H1 (cell line): ENCODE results near the gene LRTM2. TPM values are rescaled to one million over a fixed set of nuclear protein-coding genes. Genes with fewer than 3 reads are reported as not detected.

ENCODE experiments used
- CTCF ChIA-PET: fragments of 300-600 bp; sonication (Branson Sonifier 250); formaldehyde crosslinking; loops from one replicate; lab custom pipeline; 2021; ENCODE audit not compliant: partially characterized antibody; lab: Charles Lee
- POLR2A ChIA-PET: fragments of 300-600 bp; sonication (Branson Sonifier 250); formaldehyde crosslinking; loops from one replicate; lab custom pipeline; 2021; ENCODE audit warnings: inconsistent platforms; ENCODE audit not compliant: partially characterized antibody; lab: Charles Lee
- DNase-seq, 2 experiments: peaks; one replicate each; pipeline versions ENCODE4 v3.0.0 to v3.0.0-alpha.2; 2010 to 2022; ENCODE audit warnings: low spot score in 2 of 2, low read depth in 1 of 2, mixed read lengths in 1 of 2
- FAIRE-seq: peaks from 2 replicates; lab custom pipeline; 2011; peaks lifted over from hg19 to GRCh38; lab: Jason Lieb, UNC
- H2AFZ ChIP-seq: 2 replicates; pipeline ENCODE4 v1.8.1; 2012; ENCODE audit warnings: low read length, inconsistent platforms
- H2AK5ac ChIP-seq: 2 replicates; pipeline ENCODE4 v1.6.1; 2013; ENCODE audit warnings: low read depth, low read length
- H2BK120ac ChIP-seq: replicated peaks from 2 replicates; pipeline ENCODE3; 2013; ENCODE audit warnings: low read depth, low read length, inconsistent platforms
- H2BK12ac ChIP-seq: 2 replicates; pipeline ENCODE4 v1.6.1; 2013; ENCODE audit warnings: low read depth, low read length
- H2BK15ac ChIP-seq: 2 replicates; pipeline ENCODE4 v1.6.1; 2013; ENCODE audit warnings: low read length
- H2BK20ac ChIP-seq: 2 replicates; pipeline ENCODE4 v1.6.1; 2013; ENCODE audit warnings: low read length
- H2BK5ac ChIP-seq: 2 replicates; pipeline ENCODE4 v1.6.1; 2013; ENCODE audit warnings: low read depth, low read length
- H3K14ac ChIP-seq: 2 replicates; pipeline ENCODE4 v1.6.1; 2013; ENCODE audit warnings: inconsistent platforms; ENCODE audit not compliant: insufficient read length
- H3K18ac ChIP-seq: 2 replicates; pipeline ENCODE4 v1.6.1; 2013; ENCODE audit warnings: low read length; ENCODE audit errors: extremely low read depth
- H3K23ac ChIP-seq: 2 replicates; pipeline ENCODE4 v1.6.1; 2013; ENCODE audit warnings: inconsistent platforms; ENCODE audit not compliant: insufficient read length
- H3K23me2 ChIP-seq: 2 replicates; pipeline ENCODE4 v1.6.1; 2013; ENCODE audit warnings: low read depth, low read length
- H3K27ac ChIP-seq: 2 replicates; pipeline ENCODE4 v1.6.1; 2011; ENCODE audit warnings: low read depth, low read length, inconsistent platforms
- H3K27me3 ChIP-seq, 4 experiments: replicated peaks in 1 of 4; 1 replicate in 1 of 4; 2 replicates in 3 of 4; pipeline versions ENCODE4 v1.6.1 to v1.8.1; 2011 to 2013; ENCODE audit warnings: low read length in 3 of 4, mild to moderate bottlenecking in 3 of 4, inconsistent platforms in 2 of 4, mixed read lengths in 2 of 4, moderate library complexity in 1 of 4; ENCODE audit not compliant: control insufficient read depth in 3 of 4, insufficient read depth in 3 of 4; ENCODE audit errors: extremely low read depth in 1 of 4
- H3K36me3 ChIP-seq, 4 experiments: 2 replicates each; pipeline versions ENCODE4 v1.6.1 to v1.8.1; 2011 to 2013; ENCODE audit warnings: mild to moderate bottlenecking in 4 of 4, low read length in 3 of 4, moderate library complexity in 2 of 4, control low read depth in 1 of 4, inconsistent platforms in 1 of 4; ENCODE audit not compliant: insufficient read depth in 4 of 4, control insufficient read depth in 2 of 4
- H3K4ac ChIP-seq: replicated peaks from 2 replicates; pipeline ENCODE3; 2013; ENCODE audit warnings: low read length, low read depth, mixed read lengths, inconsistent platforms; ENCODE audit not compliant: insufficient read length
- H3K4me1 ChIP-seq, 4 experiments: replicated peaks in 1 of 4; 1 replicate in 1 of 4; 2 replicates in 3 of 4; pipeline versions ENCODE4 v1.6.1 to v1.8.1; 2011 to 2013; ENCODE audit warnings: low read length in 3 of 4, inconsistent platforms in 2 of 4, mixed read lengths in 1 of 4; ENCODE audit not compliant: insufficient read depth in 4 of 4, control insufficient read depth in 3 of 4
- H3K4me2 ChIP-seq, 2 experiments: 2 replicates each; pipeline versions ENCODE4 v1.6.1 to v1.8.1; 2011 to 2013; ENCODE audit warnings: low read depth in 2 of 2, low read length in 2 of 2, control low read depth in 1 of 2, inconsistent platforms in 1 of 2, mild to moderate bottlenecking in 1 of 2; ENCODE audit not compliant: insufficient read depth in 1 of 2
- H3K4me3 ChIP-seq, 4 experiments: fragments of 200-600, 300-600 bp in 1 of 4; sonication (generic), shearing (Covaris generic), sonication (Bioruptor Twin) in 1 of 4; 2 replicates each; pipeline versions ENCODE4 v1.5.1 to v1.8.1; 2011 to 2016; ENCODE audit warnings: low read length in 4 of 4, low read depth in 3 of 4, control low read depth in 2 of 4, inconsistent platforms in 2 of 4, mild to moderate bottlenecking in 2 of 4, mixed read lengths in 1 of 4, moderate library complexity in 1 of 4; ENCODE audit not compliant: insufficient read depth in 2 of 4; ENCODE audit errors: extremely low read depth in 1 of 4
- H3K56ac ChIP-seq: replicated peaks from 2 replicates; pipeline ENCODE3; 2013; ENCODE audit warnings: low read depth, mild to moderate bottlenecking, mixed read lengths, low read length, inconsistent platforms; ENCODE audit not compliant: insufficient read length
- H3K79me1 ChIP-seq: 2 replicates; pipeline ENCODE4 v1.6.1; 2013; ENCODE audit warnings: low read depth, low read length, control low read depth
- H3K79me2 ChIP-seq, 2 experiments: 2 replicates each; pipeline versions ENCODE4 v1.6.1 to v1.8.1; 2012 to 2013; ENCODE audit warnings: low read length in 2 of 2, mild to moderate bottlenecking in 2 of 2, inconsistent platforms in 1 of 2; ENCODE audit not compliant: insufficient read depth in 2 of 2, control insufficient read depth in 1 of 2
- H3K9ac ChIP-seq, 4 experiments: replicated peaks in 1 of 4; 1 replicate in 1 of 4; 2 replicates in 3 of 4; pipeline versions ENCODE4 v1.6.1 to v1.8.1; 2011 to 2013; ENCODE audit warnings: low read depth in 3 of 4, low read length in 3 of 4, control low read depth in 2 of 4, mild to moderate bottlenecking in 2 of 4, moderate library complexity in 2 of 4, inconsistent platforms in 1 of 4; ENCODE audit errors: extremely low read depth in 1 of 4
- H3K9me3 ChIP-seq, 2 experiments: 2 replicates each; pipeline versions ENCODE4 v1.6.1 to v1.8.1; 2012 to 2013; ENCODE audit warnings: mild to moderate bottlenecking in 2 of 2, moderate library complexity in 2 of 2, control low read depth in 1 of 2, inconsistent platforms in 1 of 2, low read depth in 1 of 2, low read length in 1 of 2, mixed read lengths in 1 of 2; ENCODE audit not compliant: insufficient read depth in 2 of 2
- H4K20me1 ChIP-seq, 2 experiments: replicated peaks in 1 of 2; 2 replicates each; pipeline versions ENCODE3 to v1.8.1; 2011 to 2013; ENCODE audit warnings: inconsistent platforms in 2 of 2, low read length in 2 of 2, mild to moderate bottlenecking in 1 of 2; ENCODE audit not compliant: insufficient read depth in 2 of 2, control insufficient read depth in 1 of 2
- H4K5ac ChIP-seq: 2 replicates; pipeline ENCODE4 v1.6.1; 2013; ENCODE audit warnings: low read length, low read depth, mixed read lengths, inconsistent platforms; ENCODE audit not compliant: insufficient read length
- H4K8ac ChIP-seq: 2 replicates; pipeline ENCODE4 v1.8.0; 2013; ENCODE audit warnings: mild to moderate bottlenecking, moderate library complexity, low read length, inconsistent platforms; ENCODE audit not compliant: insufficient read depth; ENCODE audit errors: extremely low read depth
- H4K91ac ChIP-seq: replicated peaks from 2 replicates; pipeline ENCODE3; 2013; ENCODE audit warnings: low read length, mixed read lengths, inconsistent platforms; ENCODE audit not compliant: insufficient read length
- E2F6 ChIP-seq: IDR thresholded peaks from 2 replicates; pipeline ENCODE4 v1.6.1; 2012; ENCODE audit warnings: inconsistent platforms
- EGR1 ChIP-seq: IDR thresholded peaks from 2 replicates; pipeline ENCODE4 v1.6.1; 2011; ENCODE audit warnings: low read depth, low read length, borderline replicate concordance
- JUN ChIP-seq: IDR thresholded peaks from 2 replicates; pipeline ENCODE4 v1.6.1; 2011; ENCODE audit warnings: low read depth, mild to moderate bottlenecking, improper control_type of control experiment, low read length
- JUND ChIP-seq: IDR thresholded peaks from 2 replicates; pipeline ENCODE4 v1.6.1; 2011; ENCODE audit warnings: mild to moderate bottlenecking, improper control_type of control experiment, low read length
- KDM4A ChIP-seq: IDR thresholded peaks from one replicate; pipeline ENCODE4 v1.7.1; 2012; ENCODE audit warnings: low read depth, mild to moderate bottlenecking, moderate library complexity, low read length, inconsistent platforms; ENCODE audit not compliant: severe bottlenecking
- PHF8 ChIP-seq: fragments of 200-600 bp; sonication (generic); conservative IDR thresholded peaks from 2 replicates; pipeline ENCODE4 v1.7.1; 2012; ENCODE audit warnings: low read depth, mild to moderate bottlenecking, inconsistent platforms, low read length, moderate library complexity
- RXRA ChIP-seq: IDR thresholded peaks from 2 replicates; pipeline ENCODE4 v1.6.1; 2011; ENCODE audit warnings: low read depth, mild to moderate bottlenecking, low read length, moderate library complexity; ENCODE audit not compliant: insufficient read depth
- SAP30 ChIP-seq: fragments of 300-600 bp; sonication (generic); IDR thresholded peaks from 2 replicates; pipeline ENCODE4 v1.7.1; 2012; ENCODE audit warnings: low read length, moderate library complexity, mild to moderate bottlenecking, inconsistent platforms; ENCODE audit not compliant: insufficient read depth, insufficient replicate concordance
- SIN3A ChIP-seq, 2 experiments: IDR thresholded peaks in 1 of 2; conservative IDR thresholded peaks in 1 of 2; 2 replicates each; pipeline ENCODE4 v1.6.1; 2011 to 2012; ENCODE audit warnings: low read length in 2 of 2, improper control_type of control experiment in 1 of 2, low read depth in 1 of 2, mild to moderate bottlenecking in 1 of 2
- SIRT6 ChIP-seq: IDR thresholded peaks from one replicate; pipeline ENCODE4 v1.7.1; 2012; ENCODE audit warnings: low read length, inconsistent platforms
- WGBS, 2 experiments: shearing (Covaris generic) in 1 of 2; methylation state at CpG; one replicate each; pipeline versions ENCODE4 v1.1.6 to v1.1.7; 2013 to 2015; ENCODE audit warnings: low lambda C conversion rate in 2 of 2, mixed read lengths in 2 of 2, inconsistent platforms in 1 of 2, low coverage in 1 of 2, missing lambda C conversion rate in 1 of 2; ENCODE audit not compliant: insufficient replicate concordance in 2 of 2, insufficient coverage in 1 of 2, insufficient read length in 1 of 2; ENCODE audit errors: extremely low coverage in 1 of 2, missing lambda C conversion rate in 1 of 2; 5-methylcytosine and 5-hydroxymethylcytosine counted together
- polyA plus RNA-seq, 7 experiments: library from polyadenylated mRNA; depleted of rRNA in 3 of 7; stranded (reverse) in 5 of 7; unstranded in 2 of 7; fragments of >200 nt in 5 of 7; fragments of 200-250 nt in 2 of 7; gene quantifications; 1 replicate in 5 of 7; 2 replicates in 1 of 7; 4 replicates in 1 of 7; pipeline versions ENCODE4 v1.2.1 to v1.2.3, GENCODE V29; 2011 to 2013; ENCODE audit warnings: missing spikeins in 2 of 7, mixed read lengths in 2 of 7
- total RNA-seq: library from RNA; stranded (reverse); fragmentation: NEBNext Ultra II Directional; extraction: Animal tissue kit (Norgen Biotek cat#: 25700); gene quantifications from 2 replicates; pipeline ENCODE4 v1.2.1, GENCODE V29; 2021

Gene LRTM2
- total and polyA plus RNA-seq, 2 of the 8 experiments (the other 6 are each of a cell fraction or from before 2014, with no cell fraction given) = 0.06 TPM; not detected in 1

DNA sequence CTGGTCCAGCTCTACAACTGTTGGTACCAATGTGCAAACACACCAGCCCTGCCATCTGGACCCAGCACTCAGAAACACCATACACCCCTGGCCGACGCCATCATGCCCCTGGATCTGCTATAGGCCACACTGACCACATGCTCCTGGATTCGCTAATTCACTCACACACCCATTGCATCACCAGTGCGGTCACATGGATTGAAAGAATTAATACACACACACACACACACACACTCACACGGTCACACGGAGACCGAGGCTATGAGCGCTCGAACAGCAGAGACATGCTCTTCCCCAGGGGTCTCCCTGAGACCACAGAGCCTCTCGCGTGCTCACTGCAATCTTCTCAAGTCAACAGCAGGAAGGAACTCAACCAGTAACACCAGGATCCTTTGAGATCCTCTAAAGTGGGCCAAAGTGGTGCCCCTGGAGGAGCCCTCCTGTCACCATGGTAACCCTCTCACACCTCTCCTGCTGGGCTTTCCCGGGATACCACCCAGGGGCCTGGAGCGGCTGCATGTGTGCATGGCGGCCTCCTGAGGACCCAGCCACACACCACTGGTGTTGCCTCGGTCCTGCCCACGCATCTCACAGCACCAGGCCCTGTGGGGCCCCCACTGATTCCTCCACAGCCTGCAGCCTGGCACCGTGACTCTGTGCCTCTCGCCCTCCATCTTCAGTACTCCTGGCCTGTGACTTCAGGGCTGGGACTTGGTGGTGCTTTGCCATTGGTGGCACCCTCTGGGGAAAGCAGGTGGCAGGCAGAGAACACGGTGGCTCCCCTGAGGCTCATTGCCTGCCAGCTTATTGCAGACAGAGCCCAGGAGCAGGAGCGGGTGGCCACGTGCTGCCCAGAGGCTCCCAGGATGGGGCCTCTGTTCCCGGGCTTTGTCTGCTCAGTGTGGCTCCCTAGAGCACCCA is 15.1 kb downstream of the LRTM2 start:
- no peak overlapping the region for H3K56ac ChIP-seq
- peaks cover 0 to 5% (median 2%) of the 10 kb centered on the region in 4 experiments; a peak in 3 of 7 replicates for H3K27me3 ChIP-seq
- ChIA-PET POLR2A (no interaction called here), CTCF (interaction anchor here (2.5 to 3.0 kb wide), 2 partner anchors 34 to 104 kb away, joined by 7 to 20 read pairs; no protein-coding TSS in a partner anchor)
- H3K4me1 ChIP-seq = peaks cover 0 to 14% (median 7%) of the 10 kb centered on the region in 4 experiments; a peak in 5 of 7 replicates
- H2BK15ac ChIP-seq = no peak overlapping the region
- no peak overlapping the region for H2BK20ac ChIP-seq
- H3K18ac ChIP-seq = no peak overlapping the region
- no peak for FAIRE-seq
- peaks cover 0 to 3% of the 10 kb centered on the region in 2 experiments for H4K20me1 ChIP-seq
- no peak overlapping the region for H2BK12ac ChIP-seq
- 90% methylated on average over 21 of the region's 22 CpGs; no CpG with 5 or more reads in 1 of the 2 experiments for WGBS, 2 experiments
- no peak overlapping the region for H3K4me3 ChIP-seq
- H3K79me1 ChIP-seq = no peaks in the 10 kb centered on the region
- no peak overlapping the region for H3K4ac ChIP-seq
- H3K27ac ChIP-seq = no peak overlapping the region
- no peak overlapping the region for H2AK5ac ChIP-seq
- H3K9me3 ChIP-seq = no peaks in the 10 kb centered on the region
- H3K23ac ChIP-seq = no peak overlapping the region
- H4K8ac ChIP-seq = no peak overlapping the region; the same call in 1 of the 2 replicates
- no peak overlapping the region; the same call in 1 of the 2 replicates for H2BK5ac ChIP-seq
- no peak for DNase-seq
- no peak overlapping the region for H3K4me2 ChIP-seq
- no peak overlapping the region for H2BK120ac ChIP-seq
- H2AFZ ChIP-seq = no peak overlapping the region
- no peak overlapping the region for H4K5ac ChIP-seq
- no peak overlapping the region for H4K91ac ChIP-seq
- no peak overlapping the region for H3K9ac ChIP-seq
- no peaks in the 10 kb centered on the region for H3K36me3 ChIP-seq
- H3K14ac ChIP-seq = no peak overlapping the region
- no peaks in the 10 kb centered on the region for H3K79me2 ChIP-seq
- H3K23me2 ChIP-seq = peaks cover 3% of the 10 kb centered on the region; the same call in 1 of the 2 replicates
- TF ChIP-seq PHF8 (no peak), SIN3A (conservative IDR thresholded peaks at IDR 0.05 in 1 of 2, IDR thresholded peaks at IDR 0.05 in 1 of 2; ENCODE audit: low read depth in 1 of 2, low read length in 2 of 2) (no peak), EGR1 (no peak), SAP30 (no peak), RXRA (no peak), JUND (no peak), SIRT6 (no peak), KDM4A (no peak), JUN (no peak), E2F6 (no peak)
